Ectodermal cell (in vitro differentiated cells): ENCODE data around the gene TTLL10.

Experiments used
- H3K27ac ChIP-seq: 2 replicates; pipeline ENCODE4 v1.7.0; 2013; ENCODE audit warnings: mild to moderate bottlenecking, low read depth, low read length; ENCODE audit not compliant: insufficient read depth, poor library complexity, severe bottlenecking
- H3K27me3 ChIP-seq: 2 replicates; pipeline ENCODE4 v1.7.0; 2013; ENCODE audit warnings: mild to moderate bottlenecking, low read length; ENCODE audit not compliant: insufficient read depth, control insufficient read depth, poor library complexity, severe bottlenecking
- H3K36me3 ChIP-seq: one replicate; pipeline ENCODE4 v1.7.0; 2013; ENCODE audit warnings: low read length; ENCODE audit not compliant: control insufficient read depth, insufficient read depth
- H3K4me1 ChIP-seq: one replicate; pipeline ENCODE4 v1.7.0; 2013; ENCODE audit warnings: low read length; ENCODE audit not compliant: control insufficient read depth, insufficient read depth
- H3K4me3 ChIP-seq: 2 replicates; pipeline ENCODE4 v1.7.0; 2013; ENCODE audit warnings: low read depth, low read length, control low read depth; ENCODE audit not compliant: insufficient read depth
- H3K9me3 ChIP-seq: 2 replicates; pipeline ENCODE4 v1.7.0; 2013; ENCODE audit warnings: mild to moderate bottlenecking, low read length, moderate library complexity; ENCODE audit not compliant: control insufficient read depth
- WGBS, 2 experiments: methylation state at CpG; one replicate each; pipeline ENCODE4 v1.1.7; 2013; ENCODE audit warnings: missing lambda C conversion rate in 2 of 2; 5-methylcytosine and 5-hydroxymethylcytosine counted together

TTLL10 gene

DNA sequence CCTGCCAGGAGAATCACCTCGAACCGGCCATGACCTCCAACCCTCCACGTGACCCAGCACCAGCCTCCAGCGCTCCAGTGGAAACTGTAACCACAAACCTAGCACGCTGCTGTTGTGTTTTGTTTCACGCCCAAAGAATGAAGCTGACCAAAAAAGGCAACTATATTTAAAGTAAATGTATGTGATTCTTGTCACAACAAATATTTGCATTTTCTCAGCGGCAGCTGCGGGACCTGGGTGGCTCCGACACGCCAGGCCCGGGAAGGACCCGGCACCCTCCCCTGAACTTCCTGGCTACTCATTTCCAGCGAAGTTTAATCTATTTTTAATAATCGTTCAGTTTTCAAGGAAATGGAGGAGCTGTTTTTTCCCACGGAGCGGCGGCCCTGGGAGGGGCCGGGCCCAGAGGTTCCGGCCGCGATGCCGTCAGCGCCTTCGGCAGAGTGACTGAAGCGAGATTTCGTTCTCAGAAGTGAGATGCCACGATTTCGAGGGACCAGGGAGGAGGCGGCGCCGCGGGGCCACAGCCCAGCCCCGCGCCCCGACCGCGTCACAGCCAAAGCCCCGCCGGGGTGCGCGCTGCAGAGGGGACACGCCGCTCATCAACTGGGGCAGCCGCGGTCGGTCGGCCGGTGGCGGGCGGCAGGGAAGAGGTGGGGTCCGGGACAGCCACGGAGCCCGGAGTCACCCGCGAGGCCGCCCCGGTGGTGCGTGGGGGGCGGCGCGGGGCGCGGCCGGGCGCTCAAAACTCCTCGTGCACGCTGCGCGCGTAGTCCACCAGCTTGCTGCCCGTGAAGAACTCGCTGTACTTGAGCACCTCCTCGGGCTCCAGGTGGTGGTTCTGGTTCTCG lies 43.3 kb downstream of the TTLL10 start:
- H3K9me3 ChIP-seq: no peaks in the 10 kb centered on the region
- H3K27me3 ChIP-seq: no peaks in the 10 kb centered on the region
- 96 to 97% methylated on average over 74 of the region's 74 CpGs for WGBS, 2 experiments
- H3K36me3 ChIP-seq: peaks cover 14% of the 10 kb centered on the region
- no peak overlapping the region for H3K4me3 ChIP-seq
- H3K27ac ChIP-seq: no peak overlapping the region
- H3K4me1 ChIP-seq: no peaks in the 10 kb centered on the region

DNA sequence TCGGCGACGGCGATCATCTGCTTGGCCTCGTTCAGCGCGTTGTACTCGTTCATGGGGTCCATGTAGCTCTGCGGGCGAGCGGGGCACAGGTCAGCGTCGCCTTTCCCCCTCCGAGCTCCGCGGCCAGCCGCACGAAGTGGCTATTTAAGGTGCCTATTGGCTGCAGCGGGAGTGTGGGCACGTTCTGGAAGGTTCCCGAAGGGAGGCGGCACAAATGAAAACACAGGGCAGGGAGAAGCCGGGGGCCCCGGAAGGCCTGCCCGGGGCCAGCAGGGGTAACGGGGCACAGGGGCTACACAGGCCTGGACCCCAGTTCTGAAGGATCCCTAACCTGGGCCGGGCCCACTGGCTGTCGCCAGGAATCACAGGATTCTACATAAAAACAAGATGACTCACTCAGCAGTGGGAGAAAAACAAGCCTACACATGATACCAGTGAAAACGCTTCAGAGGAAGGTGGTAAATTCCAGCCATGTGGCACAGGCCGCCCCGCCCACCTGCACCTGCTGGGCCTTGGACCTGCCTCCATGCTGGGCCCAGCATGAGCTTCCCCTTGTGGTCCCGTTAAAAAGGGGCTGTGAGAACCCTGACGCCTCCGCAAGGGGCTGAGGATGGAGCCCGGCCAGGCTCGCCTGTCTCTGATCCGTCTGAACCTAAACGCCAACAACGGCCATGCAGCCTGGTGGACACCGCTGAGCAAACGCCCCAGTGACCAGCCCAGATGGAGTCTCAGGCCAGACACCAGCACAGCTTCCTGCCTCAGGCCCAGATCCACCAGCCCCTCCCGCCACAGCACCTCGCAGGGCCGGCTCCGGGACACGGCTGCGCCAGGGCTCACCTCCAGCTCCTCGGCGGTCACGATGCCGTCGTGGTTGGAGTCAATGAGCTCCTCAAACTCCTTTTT lies 44.2 kb downstream of the TTLL10 start:
- no peaks in the 10 kb centered on the region for H3K9me3 ChIP-seq
- no peaks in the 10 kb centered on the region for H3K27me3 ChIP-seq
- no peak overlapping the region for H3K27ac ChIP-seq
- no peaks in the 10 kb centered on the region for H3K4me1 ChIP-seq
- 93 to 94% methylated on average over 52 of the region's 52 CpGs for WGBS, 2 experiments
- H3K36me3 ChIP-seq: peaks cover 15% of the 10 kb centered on the region
- H3K4me3 ChIP-seq: no peak overlapping the region

DNA sequence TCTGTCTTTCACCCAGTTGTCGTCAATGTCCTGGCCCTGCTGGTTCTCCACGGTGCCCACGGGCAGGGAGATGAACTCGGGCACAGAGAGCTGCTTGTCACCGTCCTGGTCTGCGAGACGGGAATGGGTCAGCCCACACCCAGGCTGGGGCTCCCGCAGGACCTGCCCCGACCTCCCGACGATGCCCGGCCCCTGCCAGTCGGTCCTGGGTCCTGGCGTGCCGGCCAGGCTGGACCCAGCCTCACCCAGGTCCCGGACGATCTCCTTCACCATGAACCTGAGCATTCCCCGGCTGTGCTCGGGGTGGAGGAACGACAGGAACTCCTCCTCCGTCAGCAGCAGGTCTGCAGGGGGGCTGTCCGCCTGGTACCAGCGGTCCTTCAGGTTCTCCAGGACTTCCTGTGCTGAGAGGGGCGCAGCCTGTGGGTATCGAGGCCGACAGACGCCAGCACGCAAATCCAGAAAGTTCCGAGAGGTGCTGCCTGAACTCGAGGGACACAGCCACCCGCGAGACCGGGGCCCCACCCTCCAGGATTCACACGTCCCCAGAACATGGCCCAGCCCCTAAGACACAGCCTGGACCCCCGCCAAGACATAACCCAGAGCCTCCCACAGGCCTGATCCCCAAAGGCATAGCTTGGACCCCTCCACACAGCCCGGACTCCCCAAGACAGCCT lies 45.0 kb downstream of the TTLL10 start:
- Histone ChIP-seq H3K27me3 (no peaks in the 10 kb centered on the region), H3K9me3 (no peaks in the 10 kb centered on the region), H3K4me3 (no peak overlapping the region), H3K36me3 (peaks cover 20% of the 10 kb centered on the region), H3K4me1 (no peaks in the 10 kb centered on the region), H3K27ac (no peak overlapping the region)
- 94 to 96% methylated on average over 36 of the region's 36 CpGs for WGBS, 2 experiments

DNA sequence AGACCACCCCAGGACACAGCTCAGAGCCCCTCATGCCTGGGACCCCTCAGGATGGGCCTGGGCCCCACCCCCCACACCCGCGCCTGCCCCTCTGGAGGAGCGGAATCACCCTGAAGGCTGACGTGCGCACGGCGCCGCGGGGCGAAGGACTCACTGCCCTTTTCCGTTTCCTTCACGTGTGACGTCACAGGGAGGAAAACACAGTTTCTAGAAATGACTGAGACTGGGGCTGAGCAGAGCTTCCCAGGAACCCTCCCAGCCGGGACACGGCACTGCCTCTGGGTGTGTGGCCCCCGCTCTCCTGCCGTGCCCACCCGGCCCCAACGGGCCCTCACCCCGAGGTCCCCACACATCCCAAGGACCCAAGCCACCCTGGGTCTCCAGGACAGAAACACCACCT lies 45.7 kb downstream of the TTLL10 start:
- H3K36me3 ChIP-seq: peaks cover 20% of the 10 kb centered on the region

DNA sequence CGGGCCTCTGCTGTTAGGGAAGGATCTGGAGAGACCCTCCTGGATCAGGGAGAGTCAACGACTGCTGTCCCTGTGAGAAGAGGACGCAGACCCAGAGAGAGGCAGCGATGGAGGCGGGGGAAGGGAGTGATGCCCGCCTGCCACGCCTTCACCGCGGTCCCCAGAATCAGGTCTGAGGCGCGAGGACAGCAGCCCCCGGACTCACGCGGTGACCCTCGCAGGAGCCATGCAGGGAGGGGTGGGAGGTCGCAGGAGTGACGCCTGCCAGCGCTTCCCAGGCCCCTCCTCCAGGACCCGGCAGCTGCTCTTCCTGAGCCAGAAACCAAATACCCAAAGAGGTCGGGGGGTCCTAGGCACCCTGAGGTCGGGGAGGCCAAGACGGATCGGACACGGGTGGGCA lies 46.5 kb downstream of the TTLL10 start:
- no peaks in the 10 kb centered on the region for H3K4me1 ChIP-seq
- 91 to 92% methylated on average over 24 of the region's 24 CpGs for WGBS, 2 experiments

More for the DNA sequence above, 45.7 kb downstream of the TTLL10 start:
- H3K4me1 ChIP-seq: no peaks in the 10 kb centered on the region
- no peaks in the 10 kb centered on the region for H3K27me3 ChIP-seq
- no peaks in the 10 kb centered on the region for H3K9me3 ChIP-seq
- no peak overlapping the region for H3K27ac ChIP-seq
- no peak overlapping the region for H3K4me3 ChIP-seq
- whole genome bisulfite sequencing, 2 experiments: 96% methylated on average over 20 of the region's 20 CpGs

DNA sequence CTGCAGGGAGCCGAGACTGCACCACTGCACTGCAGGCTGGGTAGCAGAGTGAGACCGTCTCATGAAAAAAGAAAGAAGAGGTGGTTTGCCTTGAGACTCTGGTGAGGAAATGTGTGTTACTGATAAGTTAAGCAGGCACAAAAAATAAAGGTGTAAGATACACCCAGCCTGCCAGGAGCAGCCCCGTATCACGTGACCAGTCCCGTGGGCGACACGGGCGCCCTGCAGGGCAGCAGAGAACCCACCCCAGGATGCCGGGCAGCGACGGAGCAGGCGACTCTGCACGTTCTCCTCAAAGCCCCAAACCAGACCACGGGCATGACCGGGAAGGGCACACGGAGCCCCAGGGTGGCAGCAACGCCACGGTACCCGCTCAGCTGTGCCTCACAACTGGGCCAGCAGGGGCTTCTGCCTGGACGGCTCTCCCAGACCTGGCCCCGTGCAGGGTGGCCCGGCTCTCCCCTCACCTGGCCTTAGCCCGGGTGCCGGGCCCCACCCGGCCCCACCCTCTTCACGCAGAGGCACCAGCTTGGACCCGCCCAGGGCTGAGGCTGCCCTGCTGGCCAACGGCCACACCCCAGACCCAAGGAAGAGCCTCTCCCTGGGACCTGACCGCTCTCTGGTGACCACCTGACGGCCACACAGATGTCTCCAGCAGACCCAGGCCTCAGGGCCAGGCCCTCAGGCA lies 48.4 kb downstream of the TTLL10 start:
- Histone ChIP-seq H3K9me3 (no peaks in the 10 kb centered on the region), H3K27me3 (no peaks in the 10 kb centered on the region), H3K27ac (no peak overlapping the region), H3K4me3 (no peak overlapping the region), H3K36me3 (peaks cover 18% of the 10 kb centered on the region), H3K4me1 (no peaks in the 10 kb centered on the region)
- WGBS, 2 experiments: 96% methylated on average over 30 of the region's 30 CpGs

More for the DNA sequence above, 46.5 kb downstream of the TTLL10 start:
- H3K27ac ChIP-seq: no peak overlapping the region
- no peaks in the 10 kb centered on the region for H3K27me3 ChIP-seq
- H3K36me3 ChIP-seq: peaks cover 20% of the 10 kb centered on the region
- H3K9me3 ChIP-seq: no peaks in the 10 kb centered on the region
- no peak overlapping the region for H3K4me3 ChIP-seq

DNA sequence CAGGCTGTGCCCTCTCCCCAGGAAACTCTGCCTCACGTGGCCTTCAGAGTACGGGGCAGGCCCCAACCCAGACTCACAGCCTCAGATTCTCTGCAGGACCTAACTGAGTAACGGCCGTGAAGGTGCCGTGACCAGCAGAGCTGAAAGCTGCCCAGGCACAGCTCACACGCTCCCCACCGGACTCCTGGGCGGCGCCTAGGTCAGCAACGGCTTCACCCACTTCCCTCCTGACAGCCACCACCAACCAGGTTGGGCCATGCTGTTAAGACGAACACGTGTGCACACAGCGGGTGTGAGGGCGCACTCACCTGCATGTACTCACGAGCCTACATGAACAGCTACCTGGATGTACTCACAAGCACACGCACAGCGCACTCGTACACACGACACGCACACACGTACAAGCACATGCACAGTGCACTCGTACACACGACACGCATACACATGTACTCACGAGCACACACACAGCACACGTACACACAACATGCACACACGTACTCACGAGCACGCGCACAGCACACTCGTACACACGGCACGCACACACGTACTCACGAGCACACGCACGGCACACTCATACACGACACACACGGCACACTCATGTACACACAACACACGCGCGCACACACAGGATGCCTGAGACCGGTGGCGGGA lies 49.0 kb downstream of the TTLL10 start:
- no peak overlapping the region for H3K4me3 ChIP-seq
- peaks cover 17% of the 10 kb centered on the region for H3K36me3 ChIP-seq
- no peaks in the 10 kb centered on the region for H3K9me3 ChIP-seq
- H3K4me1 ChIP-seq: no peaks in the 10 kb centered on the region
- 95 to 96% methylated on average over 44 of the region's 44 CpGs for WGBS, 2 experiments
- H3K27me3 ChIP-seq: no peaks in the 10 kb centered on the region
- no peak overlapping the region for H3K27ac ChIP-seq

DNA sequence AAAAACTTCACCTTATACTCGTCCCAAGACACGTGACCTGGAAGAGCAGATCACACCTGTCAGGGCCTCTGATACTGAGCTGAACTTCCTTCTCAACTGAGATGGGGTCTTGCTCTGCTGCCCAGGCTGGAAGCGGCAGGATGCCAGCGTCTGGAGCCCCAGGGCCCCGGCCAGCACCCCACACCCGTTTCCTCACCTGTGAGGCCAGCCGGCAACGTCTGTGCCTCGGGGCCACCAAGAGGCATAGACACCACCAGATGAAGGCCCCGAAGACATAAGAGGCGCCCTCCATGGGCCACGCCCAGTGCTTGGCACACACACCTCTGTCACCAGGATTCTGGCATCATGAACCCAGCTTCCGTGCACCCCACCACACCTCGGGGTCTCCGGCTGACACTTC lies 49.6 kb downstream of the TTLL10 start:
- no peaks in the 10 kb centered on the region for H3K27me3 ChIP-seq
- H3K36me3 ChIP-seq: peaks cover 12% of the 10 kb centered on the region
- H3K4me1 ChIP-seq: no peaks in the 10 kb centered on the region
- WGBS, 2 experiments: 96 to 97% methylated on average over 15 of the region's 15 CpGs
- H3K4me3 ChIP-seq: no peak overlapping the region
- H3K9me3 ChIP-seq: no peaks in the 10 kb centered on the region
- no peak overlapping the region for H3K27ac ChIP-seq

DNA sequence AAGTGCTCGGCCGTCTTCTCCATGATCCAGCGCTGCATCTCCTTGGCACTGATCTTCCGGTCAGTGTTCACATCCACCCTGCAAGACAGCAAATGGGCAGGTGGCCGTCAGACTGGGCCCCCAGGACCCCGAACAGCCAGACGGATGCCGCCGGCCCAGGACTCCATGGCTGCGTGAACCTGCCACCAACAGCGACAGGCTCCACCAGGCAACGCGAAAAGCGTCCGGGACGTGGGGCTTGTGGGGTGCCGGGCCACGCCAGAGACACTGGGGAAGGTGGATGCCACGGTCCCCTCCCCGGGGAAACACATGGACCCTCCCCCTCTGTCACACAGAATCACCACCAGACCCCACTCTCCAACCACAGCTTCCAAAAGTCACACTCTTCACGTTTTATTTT lies 50.2 kb downstream of the TTLL10 start:
- 96 to 97% methylated on average over 21 of the region's 21 CpGs for WGBS, 2 experiments
- no peaks in the 10 kb centered on the region for H3K27me3 ChIP-seq
- H3K9me3 ChIP-seq: no peaks in the 10 kb centered on the region
- peaks cover 8% of the 10 kb centered on the region for H3K36me3 ChIP-seq
- H3K4me1 ChIP-seq: no peaks in the 10 kb centered on the region
- no peak overlapping the region for H3K4me3 ChIP-seq
- no peak overlapping the region for H3K27ac ChIP-seq
